Stimulated activated CD4-positive, alpha-beta T cell treated with anti-CD3 and anti-CD28 coated beads, Interleukin-1b, Interleukin-23, amount 100 ng/mL, for 24 hours (primary cell): ENCODE measurements around the gene LDAH.

ENCODE experiments used
- DNase-seq, 4 experiments: peaks; one replicate each; pipeline ENCODE4 v3.0.0-alpha.2; 2020; ENCODE audit warnings: low read depth in 4 of 4, low spot score in 1 of 4

LDAH gene

DNA sequence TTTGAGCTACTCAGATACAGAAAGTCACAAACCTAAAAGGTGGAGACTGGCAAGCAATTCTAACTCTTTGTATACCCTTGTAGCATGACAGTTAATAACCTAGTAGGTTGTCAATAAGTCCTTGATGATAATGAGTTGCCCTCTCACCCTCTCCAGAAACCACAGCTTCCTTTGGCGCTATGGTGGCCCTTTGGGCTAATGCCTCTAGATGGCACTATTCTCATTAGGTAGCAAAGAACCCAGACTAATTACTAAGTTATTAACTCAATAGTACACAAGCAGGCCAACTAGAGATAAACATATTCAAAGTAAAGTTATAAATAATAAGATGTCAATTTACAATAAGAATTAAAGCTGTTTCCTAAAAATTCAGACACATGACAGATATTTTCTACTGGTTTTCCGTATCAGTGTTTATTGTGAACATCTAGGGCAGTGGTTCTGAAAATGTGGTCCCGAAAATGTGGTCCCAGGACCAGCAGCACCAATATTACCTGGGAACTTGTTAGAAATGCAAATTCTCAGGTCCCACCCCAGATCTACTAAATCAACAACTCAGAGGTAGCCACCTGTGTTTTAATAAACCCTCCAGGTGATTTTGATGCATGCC lies 41.1 kb downstream of the LDAH start:
- DNase-seq = peak in 1 of 4 experiments; percentile 7

DNA sequence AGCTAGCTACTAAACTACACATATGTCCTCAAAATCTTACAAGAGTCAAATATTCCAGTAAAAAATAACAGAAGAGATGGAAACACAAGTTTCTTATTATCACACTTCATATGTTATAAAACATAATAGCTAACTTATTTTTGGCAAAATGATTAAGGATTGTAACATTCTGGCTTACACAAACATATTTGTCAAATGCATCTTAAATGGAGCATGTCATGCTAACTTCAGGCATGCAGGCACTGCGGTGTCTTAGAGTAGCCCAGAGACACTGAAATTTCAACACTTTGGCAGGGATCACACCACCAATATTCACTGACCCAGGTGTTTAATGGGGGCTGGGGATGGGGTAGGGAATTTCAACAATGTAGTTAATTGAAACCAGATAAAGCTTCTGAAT lies 51.6 kb downstream of the LDAH start:
- DNase-seq = no peak

GRCh38 chr2:20766798-20767644 lies 55.9 kb downstream of the LDAH start:
- no peak for DNase-seq

GRCh38 chr2:20766213-20766612 lies 56.7 kb downstream of the LDAH start:
- no peak for DNase-seq

DNA sequence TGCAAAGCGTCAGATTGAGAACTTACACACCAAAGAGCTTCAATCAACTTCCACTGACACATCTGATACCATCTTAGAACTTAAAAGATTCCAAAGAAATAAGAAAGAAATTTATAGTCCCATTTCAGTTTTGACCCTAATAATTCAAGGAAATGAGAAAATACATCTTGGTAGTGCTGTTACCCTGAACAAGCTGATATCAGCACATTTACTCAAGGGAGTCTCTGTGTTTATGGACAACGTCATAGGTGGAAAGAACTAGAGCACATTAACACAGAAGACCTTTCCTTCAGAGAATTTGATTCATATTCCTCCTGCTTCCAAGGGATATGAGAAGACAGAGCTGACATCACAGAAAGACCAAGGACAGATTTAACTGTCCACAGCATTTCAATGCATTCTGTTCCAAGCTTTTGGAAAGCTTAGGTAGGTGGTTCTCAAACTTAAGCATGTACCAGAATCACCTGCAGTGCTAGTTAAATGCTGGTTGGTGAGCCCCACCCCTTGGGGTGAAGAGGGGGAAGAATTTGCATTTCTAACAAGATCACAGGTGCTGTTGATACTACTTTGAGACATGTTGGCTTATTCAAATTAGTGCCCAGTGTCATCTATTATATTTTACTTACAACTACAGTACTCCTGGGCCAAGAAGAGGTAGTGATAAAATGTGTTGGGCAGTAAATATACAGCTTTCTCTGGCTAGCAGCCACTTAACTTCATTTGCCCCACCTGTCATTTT lies 59.8 kb downstream of the LDAH start:
- DNase-seq = no peak

- no peak for DNase-seq
These were observed 63.4 kb downstream of the LDAH start for GRCh38 chr2:20759487-20759886.

GRCh38 chr2:20758997-20759396 lies 63.9 kb downstream of the LDAH start:
- DNase-seq = no peak

GRCh38 chr2:20757405-20758090 lies 65.4 kb downstream of the LDAH start:
- DNase-seq = no peak

DNA sequence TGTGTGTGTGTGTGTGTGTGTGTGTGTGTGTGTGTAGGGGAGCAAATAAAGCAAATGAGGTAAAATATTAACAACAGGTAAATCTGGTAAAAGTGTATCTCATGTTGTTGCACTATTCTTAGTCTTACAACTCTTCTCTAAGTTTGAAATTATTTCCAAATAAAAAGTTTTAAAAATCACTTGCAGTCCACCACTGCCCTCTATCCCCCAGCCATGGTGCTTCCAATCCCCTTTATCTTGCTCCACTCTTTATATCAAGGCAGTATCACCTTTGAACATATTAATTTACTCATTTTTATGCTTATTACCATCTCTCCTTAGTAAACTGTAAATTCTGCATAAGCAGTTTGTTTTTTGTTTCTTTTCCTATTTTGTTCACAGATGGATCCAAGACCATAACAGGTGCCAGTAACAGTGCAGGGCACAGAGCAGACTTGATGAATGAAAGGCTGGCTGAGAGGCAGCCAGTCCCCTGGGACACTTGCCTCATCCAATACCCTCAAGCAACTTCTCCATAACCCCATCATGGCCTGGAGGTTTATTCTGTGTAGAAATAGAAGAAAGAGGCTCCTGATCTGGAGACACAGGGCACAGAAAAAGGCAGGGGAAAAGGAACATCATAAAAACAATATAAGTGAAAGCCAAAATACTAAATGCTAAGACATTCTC lies 67.6 kb downstream of the LDAH start:
- DNase-seq = no peak

DNA sequence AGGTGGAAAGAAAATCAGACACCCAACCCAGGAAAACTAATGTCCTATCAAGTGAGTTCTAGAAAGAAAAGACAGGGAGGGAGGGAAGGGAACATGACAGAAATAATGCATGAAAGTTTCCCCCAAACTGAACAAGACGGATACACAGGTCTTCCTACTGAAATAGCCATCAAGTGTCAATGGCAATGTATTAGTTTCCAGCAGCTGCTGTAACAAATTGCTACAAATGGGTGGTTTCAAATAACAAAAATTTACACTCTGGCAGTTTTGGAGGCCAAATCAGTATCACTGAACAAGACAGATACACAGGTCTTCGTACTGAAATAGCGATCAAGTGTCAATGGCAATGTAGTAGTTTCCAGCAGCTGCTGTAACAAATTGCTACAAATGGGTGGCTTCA lies 70.6 kb downstream of the LDAH start:
- DNase-seq = no peak

- no peak for DNase-seq
These were observed 75.6 kb downstream of the LDAH start for GRCh38 chr2:20747317-20747716.

DNA sequence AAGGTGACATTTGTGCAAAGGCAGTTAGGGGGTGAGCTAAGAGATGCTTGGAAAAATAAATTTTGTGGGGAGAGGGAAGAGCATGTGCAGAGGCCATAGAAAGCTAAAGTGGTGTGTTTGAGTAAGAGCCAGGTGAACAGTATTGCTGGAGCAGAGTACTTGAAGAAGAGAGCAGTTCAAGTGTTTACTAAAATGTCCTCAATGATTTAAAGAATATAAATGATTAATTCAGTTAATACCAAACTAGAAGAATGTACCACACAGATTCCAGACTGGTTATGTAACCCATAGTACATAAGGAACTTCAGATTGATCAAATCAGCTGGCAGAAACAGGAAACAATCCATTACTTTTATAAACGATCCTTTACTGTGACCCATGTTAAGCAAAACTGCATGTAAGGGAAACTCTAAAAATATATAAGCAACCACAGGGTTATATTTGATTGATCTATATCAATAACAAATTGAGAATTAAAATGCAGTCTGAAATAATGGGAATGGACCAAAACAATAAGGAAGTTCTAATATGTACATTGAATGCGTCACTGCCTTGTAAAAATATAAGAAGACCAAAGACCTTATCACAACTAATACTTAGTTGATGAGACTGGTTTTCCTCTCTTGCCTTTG lies 76.9 kb downstream of the LDAH start:
- no peak for DNase-seq

DNA sequence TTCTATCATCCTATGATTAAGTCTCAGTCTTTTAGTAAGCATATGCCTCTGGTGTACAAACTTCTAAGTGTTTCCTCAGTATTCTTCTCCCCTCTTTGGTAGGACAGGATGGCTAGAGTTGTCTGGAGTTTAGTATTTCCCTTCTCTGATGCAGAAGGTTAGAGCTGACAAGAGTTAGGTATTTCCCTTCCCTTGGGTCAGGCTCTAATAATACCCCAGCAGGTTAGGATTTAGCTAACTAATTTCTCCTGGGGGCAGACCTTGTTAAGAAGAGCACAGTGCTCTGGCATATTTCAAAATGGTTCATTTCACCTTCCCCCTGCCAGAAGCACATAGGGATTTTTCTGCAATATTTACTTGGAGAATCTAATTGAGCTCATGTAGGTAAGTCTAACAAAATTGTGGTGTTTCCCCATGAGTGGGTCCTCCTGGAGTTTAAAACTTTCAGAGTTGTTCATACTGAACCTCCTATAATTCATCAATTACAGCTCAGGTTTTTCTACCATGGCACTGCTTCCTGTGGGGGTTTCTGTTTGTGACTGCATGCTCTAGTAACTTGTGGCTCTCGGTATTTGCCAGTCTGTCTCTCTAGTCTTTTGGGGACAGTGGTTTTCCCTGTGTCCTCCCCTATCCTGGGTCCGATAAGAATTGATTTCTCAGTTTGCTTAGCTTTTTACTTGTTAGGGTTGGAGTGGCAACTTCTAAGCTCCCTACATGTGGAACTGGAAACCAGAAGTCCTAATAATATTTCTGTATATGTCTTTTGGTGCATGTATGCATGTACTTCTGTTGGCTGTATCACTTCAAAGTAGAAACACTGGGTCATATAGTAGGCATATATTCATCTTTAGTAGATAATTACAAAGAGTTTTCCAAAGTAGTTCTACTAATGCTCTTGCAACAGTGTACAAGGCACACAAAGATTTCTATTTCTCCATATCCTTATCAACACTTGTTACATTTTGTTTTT lies 78.2 kb downstream of the LDAH start:
- no peak for DNase-seq

DNA sequence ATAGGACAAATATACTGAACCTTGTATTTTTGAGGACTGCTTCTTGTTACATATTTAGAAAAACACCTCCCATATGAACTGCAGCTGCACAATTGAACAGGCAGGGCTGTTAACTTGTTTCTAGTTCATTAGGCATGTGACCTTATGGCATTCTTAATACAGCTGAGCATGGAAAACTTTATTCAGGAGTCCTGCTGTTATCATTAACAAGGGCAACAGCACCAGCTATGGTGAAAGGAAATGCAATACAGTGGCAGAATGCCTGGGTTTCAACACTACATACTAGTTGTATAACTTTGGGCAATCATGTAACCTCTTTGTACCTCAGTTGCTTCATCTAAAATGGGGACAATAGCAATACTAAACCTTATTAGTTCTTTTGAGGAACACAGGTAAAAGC lies 84.1 kb downstream of the LDAH start:
- DNase-seq = no peak

DNA sequence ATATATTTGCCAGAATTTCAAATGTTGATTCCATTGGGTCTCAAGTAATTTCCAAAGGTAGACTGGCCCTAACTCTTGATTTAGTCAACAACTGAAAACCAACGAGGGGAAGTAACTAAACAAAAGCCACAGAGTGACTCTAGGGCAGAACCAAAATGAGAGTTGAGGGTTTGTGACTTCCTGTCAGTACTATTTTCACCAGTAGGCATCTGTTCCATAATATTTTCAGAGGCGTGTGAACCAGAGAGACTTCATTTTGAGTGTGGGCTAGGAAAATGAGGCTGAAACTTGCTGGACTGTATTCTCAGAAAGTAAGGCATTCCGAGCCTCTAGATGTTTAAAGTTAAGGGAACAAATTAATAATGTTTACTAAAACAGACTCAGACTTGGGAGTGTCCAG lies 85.4 kb downstream of the LDAH start:
- no peak for DNase-seq

DNA sequence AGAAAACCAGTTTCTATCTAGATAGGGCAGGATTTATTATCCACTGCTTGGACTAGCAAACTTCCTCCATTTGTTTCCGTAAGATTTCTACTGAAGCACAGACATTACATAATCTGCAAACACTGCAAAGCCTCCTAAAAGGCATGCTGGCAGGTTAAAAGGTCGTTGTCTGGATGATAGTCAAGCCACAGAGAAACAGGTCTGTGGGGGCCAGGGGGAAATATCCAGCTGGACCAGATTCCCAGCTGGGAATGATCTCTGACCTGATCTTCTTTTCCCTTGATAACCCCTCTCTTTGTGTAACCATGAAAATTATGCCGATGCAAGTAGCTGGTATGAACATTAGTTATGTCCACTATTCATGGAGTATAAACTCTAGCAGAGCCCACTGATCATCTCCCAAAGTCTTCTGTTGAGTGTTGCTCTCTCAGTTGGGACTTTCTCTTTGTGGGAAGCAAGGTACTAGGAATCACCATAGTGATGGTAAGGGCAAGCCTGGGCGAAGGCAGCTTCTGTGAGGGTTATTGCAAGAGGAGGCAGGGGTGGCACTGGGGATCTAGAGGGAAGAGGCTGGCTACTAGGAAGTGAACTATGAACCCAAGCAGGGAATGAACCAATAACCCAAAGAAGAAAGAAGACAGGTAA lies 94.7 kb downstream of the LDAH start:
- DNase-seq = no peak

DNA sequence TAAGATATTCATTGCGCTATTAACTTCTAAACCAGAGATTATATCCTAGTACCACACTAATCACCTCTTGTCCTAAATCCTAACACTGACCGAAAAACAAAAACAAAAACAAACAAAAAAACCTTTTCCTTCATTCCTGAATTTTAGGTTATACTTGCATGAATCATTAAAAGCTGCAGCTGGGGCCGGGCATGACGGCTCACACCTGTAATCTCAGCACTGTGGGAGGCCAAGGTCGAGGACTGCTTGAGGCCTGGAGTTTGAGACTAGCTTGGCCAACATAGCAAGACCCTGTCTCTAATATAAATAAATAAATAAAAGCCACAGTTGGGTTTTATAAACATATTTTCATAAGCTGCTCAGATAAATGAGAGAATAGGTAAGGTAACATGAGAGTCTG lies 96.0 kb downstream of the LDAH start:
- DNase-seq = no peak

DNA sequence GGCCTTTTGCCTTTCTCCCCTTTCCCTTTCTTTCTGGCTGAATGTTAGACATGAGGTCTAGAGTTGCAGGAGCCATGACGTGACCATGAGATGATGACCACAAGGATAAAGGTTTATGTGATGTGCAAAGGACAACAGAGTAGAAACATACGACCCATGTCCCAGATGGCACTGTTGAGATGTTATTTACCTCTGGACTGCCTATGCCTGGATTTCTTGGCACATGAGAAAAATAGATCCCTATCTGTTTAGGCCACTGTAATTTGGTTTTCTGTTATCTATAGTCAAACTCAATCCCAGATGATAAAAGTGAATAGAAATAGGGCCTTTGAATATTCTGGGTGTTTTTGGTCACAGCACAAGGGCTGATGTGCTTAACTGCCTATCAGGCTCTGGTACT lies 97.1 kb downstream of the LDAH start:
- DNase-seq = no peak

DNA sequence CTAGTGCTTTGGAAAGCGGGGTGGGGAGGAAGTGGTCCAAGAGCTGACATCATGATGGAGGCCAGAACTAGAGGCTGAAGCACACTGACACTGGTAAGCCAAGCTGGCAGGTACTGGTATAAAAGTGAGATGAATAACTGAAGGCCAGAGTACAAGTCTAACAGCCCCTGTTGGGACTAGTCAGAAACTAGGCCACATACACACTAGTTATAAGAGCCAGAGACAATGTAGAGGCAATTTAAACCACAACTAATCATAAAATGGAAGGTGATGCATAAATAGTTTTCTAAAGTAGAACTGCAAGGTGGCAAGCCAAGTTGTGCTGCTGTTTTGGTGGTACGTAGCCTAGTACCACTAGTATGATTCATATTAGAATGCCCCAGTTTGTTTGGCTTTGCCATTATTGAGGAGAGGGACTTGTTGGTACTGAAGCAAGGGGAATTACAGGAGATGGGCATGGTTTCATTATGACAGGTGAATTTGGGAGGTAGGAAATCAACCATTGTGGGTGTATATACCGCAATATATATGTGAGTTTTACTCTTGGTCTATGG lies 98.3 kb downstream of the LDAH start:
- DNase-seq = no peak
